Mesenchymal stem cell (in vitro differentiated cells and primary cell): ENCODE measurements around the gene MKI67.

Source experiments
- DNase-seq: peaks from one replicate; pipeline ENCODE4 v3.0.0-alpha.2; 2013
- H2AFZ ChIP-seq: one replicate; pipeline ENCODE4 v1.6.1; 2013; ENCODE audit warnings: low read depth, mild to moderate bottlenecking, control low read depth, inconsistent platforms, low read length, moderate library complexity
- H2AK5ac ChIP-seq: 2 replicates; pipeline ENCODE4 v1.6.1; 2013; ENCODE audit warnings: low read length, moderate library complexity, mild to moderate bottlenecking, inconsistent platforms; ENCODE audit not compliant: severe bottlenecking
- H2BK120ac ChIP-seq: one replicate; pipeline ENCODE4 v1.6.1; 2013; ENCODE audit warnings: low read depth, mild to moderate bottlenecking, inconsistent platforms, low read length, moderate library complexity
- H2BK12ac ChIP-seq, 2 experiments: one replicate each; pipeline ENCODE4 v1.6.1; 2013; ENCODE audit warnings: inconsistent platforms in 2 of 2, low read length in 2 of 2, mild to moderate bottlenecking in 2 of 2, moderate library complexity in 2 of 2, control low read depth in 1 of 2
- H2BK15ac ChIP-seq: one replicate; pipeline ENCODE4 v1.6.1; 2013; ENCODE audit warnings: mild to moderate bottlenecking, low read depth, inconsistent platforms; ENCODE audit not compliant: poor library complexity, severe bottlenecking
- H2BK5ac ChIP-seq: 2 replicates; pipeline ENCODE4 v1.6.1; 2013; ENCODE audit warnings: low read depth, mild to moderate bottlenecking, low read length, control low read depth, inconsistent platforms; ENCODE audit not compliant: poor library complexity, severe bottlenecking
- H3K14ac ChIP-seq, 2 experiments: one replicate each; pipeline ENCODE4 v1.6.1; 2013; ENCODE audit warnings: inconsistent platforms in 2 of 2, low read length in 2 of 2, control low read depth in 1 of 2, mild to moderate bottlenecking in 1 of 2, moderate library complexity in 1 of 2
- H3K18ac ChIP-seq, 2 experiments: one replicate each; pipeline ENCODE4 v1.6.1; 2013; ENCODE audit warnings: inconsistent platforms in 2 of 2, low read length in 2 of 2, control low read depth in 1 of 2, low read depth in 1 of 2, mild to moderate bottlenecking in 1 of 2
- H3K23ac ChIP-seq, 2 experiments: one replicate each; pipeline ENCODE4 v1.6.1; 2013; ENCODE audit warnings: inconsistent platforms in 2 of 2, low read length in 2 of 2, mild to moderate bottlenecking in 2 of 2, moderate library complexity in 2 of 2, control low read depth in 1 of 2
- H3K27ac ChIP-seq: 2 replicates; pipeline ENCODE4 v1.5.1; 2013; ENCODE audit warnings: mild to moderate bottlenecking, moderate library complexity, low read length, control low read depth, inconsistent platforms; ENCODE audit not compliant: poor library complexity, severe bottlenecking
- H3K27me3 ChIP-seq, 2 experiments: 2 replicates each; pipeline versions ENCODE4 v1.6.1 to v1.7.0; 2013; ENCODE audit warnings: low read length in 2 of 2, mild to moderate bottlenecking in 2 of 2, moderate library complexity in 2 of 2, control low read depth in 1 of 2, inconsistent platforms in 1 of 2; ENCODE audit not compliant: control insufficient read depth in 1 of 2, insufficient read depth in 1 of 2
- H3K36me3 ChIP-seq, 2 experiments: 2 replicates each; pipeline versions ENCODE4 v1.6.1 to v1.7.0; 2013; ENCODE audit warnings: low read length in 2 of 2, control low read depth in 1 of 2, inconsistent platforms in 1 of 2, low read depth in 1 of 2, mild to moderate bottlenecking in 1 of 2; ENCODE audit not compliant: insufficient read depth in 2 of 2, control insufficient read depth in 1 of 2
- H3K4ac ChIP-seq, 2 experiments: one replicate each; pipeline ENCODE4 v1.6.1; 2013; ENCODE audit warnings: inconsistent platforms in 2 of 2, low read length in 2 of 2, mild to moderate bottlenecking in 2 of 2, moderate library complexity in 2 of 2, control low read depth in 1 of 2, low read depth in 1 of 2
- H3K4me1 ChIP-seq: 2 replicates; pipeline ENCODE4 v1.6.1; 2013; ENCODE audit warnings: low read depth, low read length, control low read depth; ENCODE audit not compliant: control insufficient read depth, insufficient read depth
- H3K4me2 ChIP-seq: 2 replicates; pipeline ENCODE4 v1.6.1; 2013; ENCODE audit warnings: low read length, mild to moderate bottlenecking, inconsistent platforms; ENCODE audit not compliant: poor library complexity, severe bottlenecking
- H3K4me3 ChIP-seq, 2 experiments: 2 replicates each; pipeline versions ENCODE4 v1.5.1 to v1.7.0; 2013; ENCODE audit warnings: low read length in 2 of 2, mild to moderate bottlenecking in 2 of 2, control low read depth in 1 of 2, low read depth in 1 of 2; ENCODE audit not compliant: insufficient read depth in 1 of 2
- H3K79me1 ChIP-seq: replicated peaks from 2 replicates; pipeline ENCODE4 v1.6.1; 2013; ENCODE audit warnings: mild to moderate bottlenecking, control low read depth, low read length, inconsistent platforms; ENCODE audit not compliant: poor library complexity, severe bottlenecking
- H3K9ac ChIP-seq: 2 replicates; pipeline ENCODE4 v1.7.0; 2013; ENCODE audit warnings: mild to moderate bottlenecking, low read length, moderate library complexity
- H3K9me3 ChIP-seq: 2 replicates; pipeline ENCODE4 v1.7.0; 2013; ENCODE audit warnings: mild to moderate bottlenecking, low read length; ENCODE audit not compliant: control insufficient read depth
- H4K8ac ChIP-seq: one replicate; pipeline ENCODE4 v1.6.1; 2013; ENCODE audit warnings: inconsistent platforms, mild to moderate bottlenecking, low read length, moderate library complexity
- H4K91ac ChIP-seq: one replicate; pipeline ENCODE4 v1.6.1; 2013; ENCODE audit warnings: mild to moderate bottlenecking, low read length, inconsistent platforms
- WGBS: methylation state at CpG from one replicate; pipeline ENCODE4 v1.1.7; 2013; ENCODE audit warnings: mixed read lengths; 5-methylcytosine and 5-hydroxymethylcytosine counted together

The MKI67 gene

DNA sequence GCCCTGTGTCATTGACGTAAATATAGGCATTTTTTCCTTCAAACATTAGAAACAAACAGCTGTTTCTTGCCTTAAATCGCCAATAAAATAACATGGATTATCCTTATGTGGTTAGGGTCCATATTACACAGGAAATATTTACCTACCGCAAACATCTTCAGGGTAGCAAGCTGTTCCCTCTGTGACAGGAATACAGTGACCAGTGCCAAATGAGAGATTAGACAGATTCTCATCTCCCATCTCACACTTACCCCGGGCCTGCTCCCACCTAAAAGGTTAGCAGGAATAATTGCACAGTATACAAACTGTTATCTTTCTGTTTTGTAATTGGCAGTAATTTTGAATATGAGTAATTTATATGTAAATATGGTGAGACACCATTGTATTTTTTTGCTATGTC lies 16.5 kb downstream of the MKI67 start:
- Histone ChIP-seq H2BK15ac (no peak overlapping the region), H4K8ac (no peak overlapping the region), H3K27me3 (no peaks in the 10 kb centered on the region), H3K4me3 (no peak overlapping the region), H3K9ac (no peak overlapping the region), H4K91ac (no peak overlapping the region), H3K18ac (no peak overlapping the region), H2BK5ac (no peak overlapping the region), H3K36me3 (peaks cover 25 to 75% of the 10 kb centered on the region in 2 experiments), H3K4ac (no peak overlapping the region), H3K79me1 (peaks cover 49% of the 10 kb centered on the region), H3K4me1 (no peaks in the 10 kb centered on the region), H2AK5ac (no peak overlapping the region), H3K23ac (no peak overlapping the region), H3K9me3 (no peaks in the 10 kb centered on the region), H2AFZ (no peak overlapping the region), H3K4me2 (no peak overlapping the region), H3K27ac (no peak overlapping the region), H3K14ac (no peak overlapping the region), H2BK120ac (no peak overlapping the region), H2BK12ac (no peak overlapping the region)
- DNase-seq, result no peak
- 100% methylated on average over 3 of the region's 4 CpGs for WGBS

DNA sequence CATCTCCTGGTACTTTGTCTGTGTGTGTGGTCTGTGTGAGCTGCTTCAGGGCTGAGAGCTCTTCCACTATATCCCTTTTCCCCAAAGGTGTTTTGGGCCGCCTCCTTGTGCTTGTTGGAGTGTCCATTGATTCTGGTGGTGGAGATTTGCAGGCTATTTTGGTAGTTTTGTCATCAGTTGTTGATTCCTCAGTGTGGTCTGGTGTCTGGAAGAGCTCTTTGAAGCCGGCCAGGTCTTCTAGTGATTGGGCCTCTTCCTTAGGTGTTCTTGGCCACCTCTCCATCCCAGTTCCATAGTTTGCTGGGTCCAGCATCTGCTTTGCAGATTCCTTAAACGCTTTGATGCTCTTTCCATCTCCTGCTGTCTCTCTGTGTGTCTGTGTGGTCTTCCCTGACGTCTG lies 20.8 kb downstream of the MKI67 start:
- peaks cover 28 to 60% of the 10 kb centered on the region in 2 experiments for H3K36me3 ChIP-seq
- H3K4me2 ChIP-seq, result no peak overlapping the region
- H4K8ac ChIP-seq, result no peak overlapping the region

DNA sequence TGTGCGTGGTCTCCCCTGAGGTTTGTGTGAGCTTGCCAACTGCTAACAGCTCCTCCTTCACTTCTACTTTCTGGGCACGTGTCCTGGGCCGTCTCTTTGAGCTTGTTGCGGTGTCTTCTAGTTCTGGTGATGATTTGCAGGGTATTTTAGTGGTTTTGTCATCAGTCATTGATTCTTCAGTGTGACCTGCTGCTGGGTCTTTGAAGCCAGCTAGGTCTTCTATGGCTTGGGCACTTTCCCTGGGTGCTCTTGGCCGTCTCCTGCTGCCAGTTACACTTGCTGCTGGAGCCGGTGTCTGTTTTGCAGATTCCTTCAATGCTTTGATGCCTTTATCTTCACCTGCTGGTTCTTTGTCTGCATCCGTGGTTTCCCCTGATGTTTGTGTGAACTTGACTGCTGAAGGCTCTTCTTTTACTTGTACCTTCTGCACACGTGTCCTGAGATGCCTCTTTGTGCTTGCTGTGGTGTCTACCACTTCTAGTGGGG lies 23.0 kb downstream of the MKI67 start:
- Histone ChIP-seq H3K79me1 (peaks cover 33% of the 10 kb centered on the region), H3K4me2 (no peak overlapping the region), H2AFZ (no peak overlapping the region), H3K4me1 (no peaks in the 10 kb centered on the region), H4K8ac (no peak overlapping the region), H2BK5ac (no peak overlapping the region), H3K4me3 (no peak overlapping the region), H3K4ac (no peak overlapping the region), H3K9me3 (no peaks in the 10 kb centered on the region), H4K91ac (no peak overlapping the region), H3K27me3 (no peaks in the 10 kb centered on the region), H3K27ac (no peak overlapping the region), H3K36me3 (peaks cover 30 to 49% of the 10 kb centered on the region in 2 experiments), H3K23ac (no peak overlapping the region), H3K18ac (no peak overlapping the region), H3K14ac (no peak overlapping the region), H2BK12ac (no peak overlapping the region), H3K9ac (no peak overlapping the region), H2AK5ac (no peak overlapping the region), H2BK15ac (no peak overlapping the region), H2BK120ac (no peak overlapping the region)
- DNase-seq, result no peak
- 97% methylated on average over 8 of the region's 8 CpGs for WGBS

More for the DNA sequence above, 20.8 kb downstream of the MKI67 start:
- DNase-seq, result no peak
- peaks cover 36% of the 10 kb centered on the region for H3K79me1 ChIP-seq
- H2BK120ac ChIP-seq, result no peak overlapping the region
- H2BK15ac ChIP-seq, result no peak overlapping the region
- no peaks in the 10 kb centered on the region for H3K27me3 ChIP-seq
- H3K27ac ChIP-seq, result no peak overlapping the region
- no peak overlapping the region for H3K14ac ChIP-seq
- no peak overlapping the region for H3K18ac ChIP-seq
- no peak overlapping the region for H4K91ac ChIP-seq
- H3K9ac ChIP-seq, result no peak overlapping the region
- no peaks in the 10 kb centered on the region for H3K4me1 ChIP-seq
- no peak overlapping the region for H2AK5ac ChIP-seq
- H3K23ac ChIP-seq, result no peak overlapping the region
- H3K4me3 ChIP-seq, result no peak overlapping the region
- no peak overlapping the region for H3K4ac ChIP-seq
- no peak overlapping the region for H2BK12ac ChIP-seq
- no peak overlapping the region for H2BK5ac ChIP-seq
- WGBS, result 98% methylated on average over 4 of the region's 4 CpGs
- H3K9me3 ChIP-seq, result no peaks in the 10 kb centered on the region
- H2AFZ ChIP-seq, result no peak overlapping the region

DNA sequence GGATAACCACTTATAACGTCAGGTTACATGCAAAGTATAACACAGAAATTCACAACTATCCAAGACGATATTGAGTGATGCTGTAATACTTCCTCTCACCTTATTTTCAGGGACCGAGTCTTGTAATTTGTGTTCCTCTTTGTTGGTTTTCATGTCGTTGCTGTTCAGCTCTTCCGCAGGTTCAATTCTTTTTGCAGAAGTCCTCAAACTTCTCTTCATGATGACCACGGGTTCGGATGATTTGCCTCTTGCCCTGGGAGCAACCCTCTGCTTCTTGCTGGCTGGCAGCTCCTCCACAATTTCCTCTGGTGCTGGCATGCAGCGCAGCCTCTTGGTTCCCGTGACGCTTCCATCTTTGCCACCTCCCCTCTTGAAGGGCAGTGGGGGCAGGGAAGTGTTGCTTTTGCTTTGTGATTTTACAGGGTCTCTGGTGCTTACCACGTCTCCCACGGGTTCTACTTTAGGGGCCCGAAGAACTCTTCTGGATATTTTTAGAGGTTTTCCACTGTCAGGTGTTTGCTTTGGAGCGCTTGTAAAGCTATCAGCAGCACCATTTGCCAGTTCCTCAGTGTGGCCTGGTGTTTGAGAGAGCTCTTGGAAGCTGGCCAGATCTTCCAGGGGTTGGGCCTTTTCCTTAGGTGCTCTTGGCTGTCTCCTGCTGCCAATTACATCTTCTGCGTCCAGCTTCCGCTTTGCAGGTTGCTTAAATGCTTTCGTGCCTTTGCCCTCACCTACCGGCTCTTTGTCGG lies 23.6 kb downstream of the MKI67 start:
- H3K4ac ChIP-seq, result no peak overlapping the region
- H3K79me1 ChIP-seq, result peaks cover 35% of the 10 kb centered on the region
- no peak overlapping the region for H2BK120ac ChIP-seq
- H3K23ac ChIP-seq, result no peak overlapping the region
- H3K27me3 ChIP-seq, result no peaks in the 10 kb centered on the region
- H2BK15ac ChIP-seq, result no peak overlapping the region
- no peak overlapping the region for H4K91ac ChIP-seq
- no peak overlapping the region for H3K4me3 ChIP-seq
- no peak overlapping the region for H3K18ac ChIP-seq
- H2AFZ ChIP-seq, result no peak overlapping the region
- H3K14ac ChIP-seq, result no peak overlapping the region
- no peak overlapping the region for H4K8ac ChIP-seq
- H3K27ac ChIP-seq, result no peak overlapping the region
- no peak overlapping the region for H2BK5ac ChIP-seq
- no peak overlapping the region for H2AK5ac ChIP-seq
- no peaks in the 10 kb centered on the region for H3K9me3 ChIP-seq
- H2BK12ac ChIP-seq, result no peak overlapping the region
- WGBS, result 96% methylated on average over 19 of the region's 19 CpGs
- H3K4me2 ChIP-seq, result no peak overlapping the region
- no peaks in the 10 kb centered on the region for H3K4me1 ChIP-seq
- DNase-seq, result no peak
- peaks cover 30 to 44% of the 10 kb centered on the region in 2 experiments for H3K36me3 ChIP-seq
- no peak overlapping the region for H3K9ac ChIP-seq
